GM10248 (cell line): Measurements from ENCODE around the gene RFPL3.

Source experiments
- CTCF ChIA-PET: fragments of 300-600 bp; sonication (Branson Sonifier 250); formaldehyde crosslinking; extraction: SDS; loops from one replicate; lab custom pipeline; 2021; ENCODE audit warnings: antibody characterized with exemption; lab: Yijun Ruan, JAX
- POLR2A ChIA-PET: fragments of 350-650 bp; sonication (Branson Sonifier 250); formaldehyde crosslinking; extraction: SDS; loops from one replicate; lab custom pipeline; 2020; ENCODE audit warnings: antibody characterized with exemption; lab: Yijun Ruan, JAX
- DNase-seq: peaks from one replicate; pipeline ENCODE4 v3.0.0; 2012; ENCODE audit errors: extremely low spot score
- CTCF ChIP-seq: IDR thresholded peaks from 2 replicates; pipeline ENCODE4 v1.5.1; 2012; ENCODE audit warnings: mild to moderate bottlenecking, low read depth; ENCODE audit errors: extremely low read depth, missing control alignments, control extremely low read depth

Gene RFPL3

GRCh38 chr22:32407936-32408335 is 50.3 kb downstream of the RFPL3 start:
- no peak for TF ChIP-seq CTCF
- ChIA-PET CTCF (no interaction called here), POLR2A (no interaction called here)
- DNase-seq, result no peak

GRCh38 chr22:32409977-32410376 is 52.3 kb downstream of the RFPL3 start:
- POLR2A ChIA-PET, result no interaction called here
- DNase-seq, result no peak
- TF ChIP-seq CTCF, result no peak
- CTCF ChIA-PET, result interaction anchor here (1.0 to 1.8 kb wide), 3 partner anchors 19 to 68 kb away, joined by 3 to 7 read pairs (median 4); no protein-coding TSS in a partner anchor

GRCh38 chr22:32410459-32410858 is 52.8 kb downstream of the RFPL3 start:
- POLR2A ChIA-PET, result no interaction called here
- CTCF ChIA-PET, result interaction anchor here (1.2 to 2.8 kb wide), 3 partner anchors 11 to 65 kb away, joined by 3 to 12 read pairs (median 10); partner anchors contain the start of gene FBXO7
- no peak for TF ChIP-seq CTCF
- no peak for DNase-seq
